Mesenchymal stem cell (in vitro differentiated cells and primary cell): ENCODE measurements around the gene DRD1.

Experiments
- DNase-seq: peaks from one replicate; pipeline ENCODE4 v3.0.0-alpha.2; 2013
- H2AFZ ChIP-seq: one replicate; pipeline ENCODE4 v1.6.1; 2013; ENCODE audit warnings: low read depth, mild to moderate bottlenecking, control low read depth, inconsistent platforms, low read length, moderate library complexity
- H2AK5ac ChIP-seq: 2 replicates; pipeline ENCODE4 v1.6.1; 2013; ENCODE audit warnings: low read length, moderate library complexity, mild to moderate bottlenecking, inconsistent platforms; ENCODE audit not compliant: severe bottlenecking
- H2BK120ac ChIP-seq: one replicate; pipeline ENCODE4 v1.6.1; 2013; ENCODE audit warnings: low read depth, mild to moderate bottlenecking, inconsistent platforms, low read length, moderate library complexity
- H2BK12ac ChIP-seq, 2 experiments: one replicate each; pipeline ENCODE4 v1.6.1; 2013; ENCODE audit warnings: inconsistent platforms in 2 of 2, low read length in 2 of 2, mild to moderate bottlenecking in 2 of 2, moderate library complexity in 2 of 2, control low read depth in 1 of 2
- H2BK15ac ChIP-seq: one replicate; pipeline ENCODE4 v1.6.1; 2013; ENCODE audit warnings: mild to moderate bottlenecking, low read depth, inconsistent platforms; ENCODE audit not compliant: poor library complexity, severe bottlenecking
- H2BK5ac ChIP-seq: 2 replicates; pipeline ENCODE4 v1.6.1; 2013; ENCODE audit warnings: low read depth, mild to moderate bottlenecking, low read length, control low read depth, inconsistent platforms; ENCODE audit not compliant: poor library complexity, severe bottlenecking
- H3K14ac ChIP-seq, 2 experiments: one replicate each; pipeline ENCODE4 v1.6.1; 2013; ENCODE audit warnings: inconsistent platforms in 2 of 2, low read length in 2 of 2, control low read depth in 1 of 2, mild to moderate bottlenecking in 1 of 2, moderate library complexity in 1 of 2
- H3K18ac ChIP-seq, 2 experiments: one replicate each; pipeline ENCODE4 v1.6.1; 2013; ENCODE audit warnings: inconsistent platforms in 2 of 2, low read length in 2 of 2, control low read depth in 1 of 2, low read depth in 1 of 2, mild to moderate bottlenecking in 1 of 2
- H3K23ac ChIP-seq, 2 experiments: one replicate each; pipeline ENCODE4 v1.6.1; 2013; ENCODE audit warnings: inconsistent platforms in 2 of 2, low read length in 2 of 2, mild to moderate bottlenecking in 2 of 2, moderate library complexity in 2 of 2, control low read depth in 1 of 2
- H3K27ac ChIP-seq: 2 replicates; pipeline ENCODE4 v1.5.1; 2013; ENCODE audit warnings: mild to moderate bottlenecking, moderate library complexity, low read length, control low read depth, inconsistent platforms; ENCODE audit not compliant: poor library complexity, severe bottlenecking
- H3K27me3 ChIP-seq, 2 experiments: 2 replicates each; pipeline versions ENCODE4 v1.6.1 to v1.7.0; 2013; ENCODE audit warnings: low read length in 2 of 2, mild to moderate bottlenecking in 2 of 2, moderate library complexity in 2 of 2, control low read depth in 1 of 2, inconsistent platforms in 1 of 2; ENCODE audit not compliant: control insufficient read depth in 1 of 2, insufficient read depth in 1 of 2
- H3K36me3 ChIP-seq, 2 experiments: 2 replicates each; pipeline versions ENCODE4 v1.6.1 to v1.7.0; 2013; ENCODE audit warnings: low read length in 2 of 2, control low read depth in 1 of 2, inconsistent platforms in 1 of 2, low read depth in 1 of 2, mild to moderate bottlenecking in 1 of 2; ENCODE audit not compliant: insufficient read depth in 2 of 2, control insufficient read depth in 1 of 2
- H3K4ac ChIP-seq, 2 experiments: one replicate each; pipeline ENCODE4 v1.6.1; 2013; ENCODE audit warnings: inconsistent platforms in 2 of 2, low read length in 2 of 2, mild to moderate bottlenecking in 2 of 2, moderate library complexity in 2 of 2, control low read depth in 1 of 2, low read depth in 1 of 2
- H3K4me1 ChIP-seq: 2 replicates; pipeline ENCODE4 v1.6.1; 2013; ENCODE audit warnings: low read depth, low read length, control low read depth; ENCODE audit not compliant: control insufficient read depth, insufficient read depth
- H3K4me2 ChIP-seq: 2 replicates; pipeline ENCODE4 v1.6.1; 2013; ENCODE audit warnings: low read length, mild to moderate bottlenecking, inconsistent platforms; ENCODE audit not compliant: poor library complexity, severe bottlenecking
- H3K4me3 ChIP-seq, 2 experiments: 2 replicates each; pipeline versions ENCODE4 v1.5.1 to v1.7.0; 2013; ENCODE audit warnings: low read length in 2 of 2, mild to moderate bottlenecking in 2 of 2, control low read depth in 1 of 2, low read depth in 1 of 2; ENCODE audit not compliant: insufficient read depth in 1 of 2
- H3K79me1 ChIP-seq: replicated peaks from 2 replicates; pipeline ENCODE4 v1.6.1; 2013; ENCODE audit warnings: mild to moderate bottlenecking, control low read depth, low read length, inconsistent platforms; ENCODE audit not compliant: poor library complexity, severe bottlenecking
- H3K9ac ChIP-seq: 2 replicates; pipeline ENCODE4 v1.7.0; 2013; ENCODE audit warnings: mild to moderate bottlenecking, low read length, moderate library complexity
- H3K9me3 ChIP-seq: 2 replicates; pipeline ENCODE4 v1.7.0; 2013; ENCODE audit warnings: mild to moderate bottlenecking, low read length; ENCODE audit not compliant: control insufficient read depth
- H4K8ac ChIP-seq: one replicate; pipeline ENCODE4 v1.6.1; 2013; ENCODE audit warnings: inconsistent platforms, mild to moderate bottlenecking, low read length, moderate library complexity
- H4K91ac ChIP-seq: one replicate; pipeline ENCODE4 v1.6.1; 2013; ENCODE audit warnings: mild to moderate bottlenecking, low read length, inconsistent platforms
- WGBS: methylation state at CpG from one replicate; pipeline ENCODE4 v1.1.7; 2013; ENCODE audit warnings: mixed read lengths; 5-methylcytosine and 5-hydroxymethylcytosine counted together

The DRD1 gene

GRCh38 chr5:175489693-175490443 lies 45.9 kb upstream of the DRD1 start:
- H2BK15ac ChIP-seq, result no peak overlapping the region
- H2BK5ac ChIP-seq, result no peak overlapping the region
- no peak overlapping the region for H3K4me3 ChIP-seq
- no peaks in the 10 kb centered on the region for H3K4me1 ChIP-seq
- DNase-seq, result no peak
- H2BK120ac ChIP-seq, result no peak overlapping the region
- H4K91ac ChIP-seq, result no peak overlapping the region
- H2AFZ ChIP-seq, result no peak overlapping the region
- H3K9me3 ChIP-seq, result no peaks in the 10 kb centered on the region
- no peak overlapping the region for H3K18ac ChIP-seq
- no peak overlapping the region for H3K4me2 ChIP-seq
- H3K9ac ChIP-seq, result no peak overlapping the region
- no peak overlapping the region for H3K4ac ChIP-seq
- no peak overlapping the region for H3K27ac ChIP-seq
- no peaks in the 10 kb centered on the region for H3K27me3 ChIP-seq
- 99% methylated on average over 5 of the region's 6 CpGs for WGBS
- no peak overlapping the region for H4K8ac ChIP-seq
- no peak overlapping the region for H3K14ac ChIP-seq
- no peak overlapping the region for H2AK5ac ChIP-seq
- peaks cover 34 to 62% of the 10 kb centered on the region in 2 experiments for H3K36me3 ChIP-seq
- H3K23ac ChIP-seq, result no peak overlapping the region
- H3K79me1 ChIP-seq, result peaks cover 20% of the 10 kb centered on the region
- no peak overlapping the region for H2BK12ac ChIP-seq

- H2AFZ ChIP-seq, result no peak overlapping the region
- H3K23ac ChIP-seq, result no peak overlapping the region
- H3K18ac ChIP-seq, result no peak overlapping the region
- H3K9ac ChIP-seq, result no peak overlapping the region
- H4K8ac ChIP-seq, result no peak overlapping the region
- H2BK12ac ChIP-seq, result no peak overlapping the region
- H3K4ac ChIP-seq, result no peak overlapping the region
- no peaks in the 10 kb centered on the region for H3K9me3 ChIP-seq
- H2BK15ac ChIP-seq, result no peak overlapping the region
- no peak overlapping the region for H3K27ac ChIP-seq
- H3K4me2 ChIP-seq, result no peak overlapping the region
- DNase-seq, result no peak
- peaks cover 37 to 56% of the 10 kb centered on the region in 2 experiments for H3K36me3 ChIP-seq
- no peak overlapping the region for H3K14ac ChIP-seq
- H2BK120ac ChIP-seq, result no peak overlapping the region
- no peak overlapping the region for H4K91ac ChIP-seq
- H3K79me1 ChIP-seq, result peaks cover 18% of the 10 kb centered on the region
- 94% methylated on average over 11 of the region's 11 CpGs for WGBS
- no peaks in the 10 kb centered on the region for H3K27me3 ChIP-seq
- no peak overlapping the region for H2BK5ac ChIP-seq
- H3K4me3 ChIP-seq, result no peak overlapping the region
- H3K4me1 ChIP-seq, result peaks cover 2% of the 10 kb centered on the region
- no peak overlapping the region for H2AK5ac ChIP-seq
Measured at GRCh38 chr5:175487514-175488222, 43.7 kb upstream of the DRD1 start.

GRCh38 chr5:175485631-175486030 lies 41.6 kb upstream of the DRD1 start:
- Histone ChIP-seq H3K27ac (no peak overlapping the region), H3K18ac (no peak overlapping the region), H3K79me1 (peaks cover 14% of the 10 kb centered on the region), H3K27me3 (no peaks in the 10 kb centered on the region), H4K91ac (no peak overlapping the region), H2BK15ac (no peak overlapping the region), H3K23ac (no peak overlapping the region), H3K9ac (no peak overlapping the region), H2BK12ac (no peak overlapping the region), H3K14ac (no peak overlapping the region), H3K4me3 (no peak overlapping the region), H3K4me1 (peaks cover 2% of the 10 kb centered on the region), H2BK120ac (no peak overlapping the region), H3K4ac (no peak overlapping the region), H2BK5ac (no peak overlapping the region), H3K36me3 (peaks cover 36 to 59% of the 10 kb centered on the region in 2 experiments), H3K4me2 (no peak overlapping the region), H2AK5ac (no peak overlapping the region), H3K9me3 (no peaks in the 10 kb centered on the region), H2AFZ (no peak overlapping the region), H4K8ac (no peak overlapping the region)
- no peak for DNase-seq
- 99% methylated on average over 5 of the region's 6 CpGs for whole genome bisulfite sequencing

- H3K23ac ChIP-seq, result no peak overlapping the region
- no peaks in the 10 kb centered on the region for H3K9me3 ChIP-seq
- no peak for DNase-seq
- peaks cover 36 to 58% of the 10 kb centered on the region in 2 experiments for H3K36me3 ChIP-seq
- H4K91ac ChIP-seq, result no peak overlapping the region
- no peak overlapping the region for H2AK5ac ChIP-seq
- H4K8ac ChIP-seq, result no peak overlapping the region
- H3K9ac ChIP-seq, result no peak overlapping the region
- no peak overlapping the region for H3K4me2 ChIP-seq
- H2BK12ac ChIP-seq, result no peak overlapping the region
- no peak overlapping the region for H3K27ac ChIP-seq
- no peak overlapping the region for H2BK5ac ChIP-seq
- H3K79me1 ChIP-seq, result peaks cover 14% of the 10 kb centered on the region
- H2AFZ ChIP-seq, result no peak overlapping the region
- H3K18ac ChIP-seq, result no peak overlapping the region
- no peaks in the 10 kb centered on the region for H3K27me3 ChIP-seq
- H2BK15ac ChIP-seq, result no peak overlapping the region
- H3K14ac ChIP-seq, result no peak overlapping the region
- H3K4me1 ChIP-seq, result peaks cover 4% of the 10 kb centered on the region
- no peak overlapping the region for H3K4ac ChIP-seq
- H2BK120ac ChIP-seq, result no peak overlapping the region
- no peak overlapping the region for H3K4me3 ChIP-seq
- 99% methylated on average over 4 of the region's 4 CpGs for WGBS
Measured at GRCh38 chr5:175484829-175485228, 40.8 kb upstream of the DRD1 start.
